ENCODE data around the gene ZC3H7A. TPM values are rescaled to one million over a fixed set of nuclear protein-coding genes. Genes with fewer than 3 reads are reported as not detected.
A peak's percentile ranks its signal among the peaks of the same experiment; 100 is the strongest.

The ZC3H7A gene
- total and polyA plus RNA-seq, 2 of the 13 experiments (the other 11 are each of a cell fraction or from before 2014, with no cell fraction given), result 29.2 to 36.8 TPM

GRCh38 chr16:11836650-11837244 is 39.7 kb upstream of the ZC3H7A start (continued):
- TF ChIP-seq RAD21 (CRISPR knock-in tag; IDR thresholded peaks at IDR 0.05), result no peak

- POLR2A ChIA-PET, result interaction anchor here (0.9 to 7.3 kb wide), 5 partner anchors 11 to 93 kb away, joined by 3 to 72 read pairs (median 7); partner anchors contain the start of genes RSL1D1, TXNDC11 and ZC3H7A
- no peak for TF ChIP-seq DPF2 (CRISPR knock-in tag; IDR thresholded peaks at IDR 0.05; ENCODE audit: borderline replicate concordance, low read depth)
- no peak for TF ChIP-seq TRIM24 (CRISPR knock-in tag; IDR thresholded peaks at IDR 0.05)
- TF ChIP-seq SKIL (CRISPR knock-in tag; IDR thresholded peaks at IDR 0.05; ENCODE audit: borderline replicate concordance), result peak; percentile 30; the same call in 1 of the 2 replicates
- TF ChIP-seq CREB3 (CRISPR knock-in tag; IDR thresholded peaks at IDR 0.05), result no peak
- peak; percentile 24 to 34; a peak in 2 of 4 replicates for TF ChIP-seq POLR2A (IDR thresholded peaks at IDR 0.05; ENCODE audit: insufficient read depth in 1 of 2, low read depth in 2 of 2, low read length in 2 of 2)
- TF ChIP-seq POLR2AphosphoS2 (IDR thresholded peaks at IDR 0.05; ENCODE audit: low read depth, low read length), result 0 out of 2 replicates have a peak, but pooled peaks have one; percentile 76
- no peak for TF ChIP-seq ZNF556 (CRISPR knock-in tag; IDR thresholded peaks at IDR 0.05; ENCODE audit: borderline replicate concordance)
- TF ChIP-seq SALL2 (CRISPR knock-in tag; IDR thresholded peaks at IDR 0.05), result no peak
- TF ChIP-seq KDM2A (CRISPR knock-in tag; IDR thresholded peaks at IDR 0.05; ENCODE audit: borderline replicate concordance, low read depth), result peak; percentile 40; the same call in 1 of the 2 replicates
- 0 out of 2 replicates have a peak, but pooled peaks have one; percentile 20 for TF ChIP-seq RBFOX2 (IDR thresholded peaks at IDR 0.05; ENCODE audit: low read depth, low read length)
- TF ChIP-seq TEAD2 (CRISPR knock-in tag; IDR thresholded peaks at IDR 0.05), result no peak
- TF ChIP-seq POLR2AphosphoS5 (IDR thresholded peaks at IDR 0.05; ENCODE audit: low read depth, low read length), result peak; percentile 60
- TF ChIP-seq ZNF75D (CRISPR knock-in tag; IDR thresholded peaks at IDR 0.05; ENCODE audit: borderline replicate concordance), result 0 out of 2 replicates have a peak, but pooled peaks have one; percentile 42
- no peak for TF ChIP-seq CENPBD1 (CRISPR knock-in tag; IDR thresholded peaks at IDR 0.05; ENCODE audit: borderline replicate concordance, low read depth)
- TF ChIP-seq NR2F1 (CRISPR knock-in tag; IDR thresholded peaks at IDR 0.05), result 0 out of 4 replicates have a peak, but pooled peaks of 1 of the 2 experiments have one; percentile 27
- 0 out of 2 replicates have a peak, but pooled peaks have one; percentile 36 for TF ChIP-seq AKAP8 (CRISPR knock-in tag; IDR thresholded peaks at IDR 0.05)
- no peak for TF ChIP-seq NFE2 (CRISPR knock-in tag; IDR thresholded peaks at IDR 0.05)
- TF ChIP-seq MIXL1 (CRISPR knock-in tag; IDR thresholded peaks at IDR 0.05), result 0 out of 2 replicates have a peak, but pooled peaks have one; percentile 18
Observed at GRCh38 chr16:11835891-11836649, 39.0 kb upstream of the ZC3H7A start.

More at GRCh38 chr16:11835891-11836649, 39.0 kb upstream of the ZC3H7A start:
- H3K27ac ChIP-seq (ENCODE audit: extremely low read length, insufficient read depth, low read length), result no peak overlapping the region
- no peaks in the 10 kb centered on the region for H3K9me3 ChIP-seq (ENCODE audit: low read length)
- peaks cover 36 to 50% of the 10 kb centered on the region in 2 experiments for H3K36me3 ChIP-seq (replicated peaks in 1 of 2; ENCODE audit: control insufficient read depth in 1 of 2, insufficient read depth in 2 of 2, low read length in 2 of 2)
- no TSS peak for BruUV-seq (replicated peaks)
- DNase-seq (ENCODE audit: low spot score), result no peak
- FAIRE-seq, result no peak
- no peak overlapping the region for H2AFZ ChIP-seq (ENCODE audit: low read length)
- H3K9ac ChIP-seq (ENCODE audit: insufficient read depth, low read depth, low read length), result no peak overlapping the region
- intact Hi-C loops (cut with micrococcal nuclease; ENCODE audit: unreplicated experiment) (no loop called here), in situ Hi-C loops (cut with HindIII; ENCODE audit: extremely low pct_ligation_motif_present, low pct_unique_long_range_greater_than_20kb) (no loop called here)
- CTCF ChIA-PET (ENCODE audit: low intra/inter-chr PET ratio, low total read pairs), result no interaction called here
- no peaks in the 10 kb centered on the region for H3K27me3 ChIP-seq (ENCODE audit: control insufficient read depth in 1 of 2, insufficient read depth in 2 of 2, low read length in 2 of 2)
- H3K79me2 ChIP-seq (ENCODE audit: insufficient read depth, low read length), result no peaks in the 10 kb centered on the region
- H3K4me2 ChIP-seq (ENCODE audit: low read depth, low read length), result no peak overlapping the region
- WGBS (ENCODE audit: low lambda C conversion rate), result 64% methylated on average over 9 of the region's 9 CpGs
- H4K20me1 ChIP-seq (ENCODE audit: insufficient read depth, low read length), result no peaks in the 10 kb centered on the region
- H3K4me3 ChIP-seq (replicated peaks in 1 of 3; ENCODE audit: insufficient read depth in 1 of 3, low read depth in 2 of 3, low read length in 3 of 3), result no peak overlapping the region
- peaks cover 28% of the 10 kb centered on the region for H3K4me1 ChIP-seq (ENCODE audit: insufficient read depth, low read length)
- peak; percentile 2; the same call in 2 of the 3 replicates for ATAC-seq

All from HepG2 (cell line).